CD4-positive, alpha-beta T cell treated with Interleukin-17A for 1 hour (primary cell): ENCODE data around the gene RBM39.
A peak's percentile ranks its signal among the peaks of the same experiment; 100 is the strongest.
"Not testable (repeated sequence)": the region's sequence is repeated elsewhere in the genome, so short reads cannot be mapped to it uniquely, and the experiment has no call there.

Source experiments
- DNase-seq: peaks from one replicate; pipeline ENCODE4 v3.0.0-alpha.2; 2020

The RBM39 gene

GRCh38 chr20:35724321-35725230, 17.5 kb downstream of the RBM39 start:
- no peak for DNase-seq

GRCh38 chr20:35723652-35724320, 18.3 kb downstream of the RBM39 start:
- DNase-seq, result not testable (repeated sequence)

- not testable (repeated sequence) for DNase-seq
Measured at GRCh38 chr20:35723275-35723639, 18.8 kb downstream of the RBM39 start.

- DNase-seq, result no peak
Measured at GRCh38 chr20:35721621-35722020, 20.4 kb downstream of the RBM39 start.

- no peak for DNase-seq
Measured at GRCh38 chr20:35721219-35721618, 20.8 kb downstream of the RBM39 start.

- no peak for DNase-seq
Measured at GRCh38 chr20:35720165-35721123, 21.6 kb downstream of the RBM39 start.

GRCh38 chr20:35719717-35720116, 22.3 kb downstream of the RBM39 start:
- DNase-seq, result no peak

GRCh38 chr20:35718972-35719635, 23.0 kb downstream of the RBM39 start:
- no peak for DNase-seq

GRCh38 chr20:35718321-35718720, 23.7 kb downstream of the RBM39 start:
- not testable (repeated sequence) for DNase-seq

- no peak for DNase-seq
Measured at GRCh38 chr20:35716330-35716729, 25.7 kb downstream of the RBM39 start.

GRCh38 chr20:35715652-35716051, 26.4 kb downstream of the RBM39 start:
- no peak for DNase-seq

- DNase-seq, result no peak
Measured at GRCh38 chr20:35714127-35714526, 27.9 kb downstream of the RBM39 start.

GRCh38 chr20:35713120-35713519, 28.9 kb downstream of the RBM39 start:
- not testable (repeated sequence) for DNase-seq

GRCh38 chr20:35711588-35712209, 30.4 kb downstream of the RBM39 start:
- DNase-seq, result no peak

- DNase-seq, result peak; percentile 0
Measured at GRCh38 chr20:35710884-35711587, 31.0 kb downstream of the RBM39 start.

- DNase-seq, result peak; percentile 5
Measured at GRCh38 chr20:35710039-35710438, 32.0 kb downstream of the RBM39 start.

- DNase-seq, result peak; percentile 3
Measured at GRCh38 chr20:35709259-35709658, 32.8 kb downstream of the RBM39 start.

GRCh38 chr20:35708502-35708901, 33.6 kb downstream of the RBM39 start:
- no peak for DNase-seq

GRCh38 chr20:35706591-35707529, 35.2 kb downstream of the RBM39 start:
- DNase-seq, result not testable (repeated sequence)

GRCh38 chr20:35705894-35706293, 36.2 kb downstream of the RBM39 start:
- DNase-seq, result not testable (repeated sequence)
